Caki2 (cell line): ENCODE measurements around the gene HEBP2. TPM values are rescaled to one million over a fixed set of nuclear protein-coding genes. Genes with fewer than 3 reads are reported as not detected.
"Not testable (repeated sequence)": the region's sequence is repeated elsewhere in the genome, so short reads cannot be mapped to it uniquely, and the experiment has no call there.

Experiments
- DNase-seq: peaks from one replicate; pipeline ENCODE4 v3.0.0-alpha.2; 2015; ENCODE audit warnings: low read depth
- in situ Hi-C: cut with HindIII; loops from 2 replicates; pipeline ENCODE4 v1.10.0; 2016; ENCODE audit warnings: low sequenced_read_pairs, low pct_unique_long_range_greater_than_20kb, mixed read lengths
- total RNA-seq: library from RNA; depleted of rRNA; stranded (reverse); fragments of >200 nt; shearing (Covaris generic); gene quantifications from 2 replicates; pipeline ENCODE4 v1.2.3, GENCODE V29; 2014; ENCODE audit warnings: low replicate concordance

HEBP2 gene
- total RNA-seq, 1 experiment from 2014 or later = 96.3 TPM

DNA sequence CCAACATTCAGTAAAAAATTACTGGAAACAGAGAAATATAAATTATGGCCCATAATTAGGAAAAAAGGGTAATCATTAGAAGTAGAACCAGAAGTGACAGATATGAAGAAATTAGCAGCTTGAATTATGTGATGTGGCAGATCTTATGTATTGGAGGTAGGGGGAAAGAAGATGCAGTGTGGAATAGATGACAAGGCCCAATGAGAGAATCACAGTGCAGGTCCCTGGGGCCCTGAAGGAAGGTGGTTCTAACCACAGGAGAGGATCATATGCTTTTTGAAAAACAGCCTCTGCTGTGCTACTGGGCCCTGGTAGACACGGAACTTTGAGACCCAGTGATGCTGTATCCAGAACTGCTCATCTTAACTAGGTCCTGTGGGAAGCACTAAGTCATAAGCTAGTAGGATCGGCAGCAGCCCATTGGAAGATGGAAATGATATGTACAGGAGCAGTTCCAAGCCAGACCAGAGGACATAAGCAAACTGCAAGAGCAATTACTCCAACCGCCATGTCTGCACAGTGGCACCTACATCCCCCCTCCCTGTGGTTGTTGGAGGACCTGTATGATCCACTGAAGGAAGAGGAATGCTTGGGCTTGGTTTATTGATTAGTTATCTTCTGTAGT lies 14.2 kb downstream of the HEBP2 start:
- in situ Hi-C loops = no loop called here
- no peak for DNase-seq

DNA sequence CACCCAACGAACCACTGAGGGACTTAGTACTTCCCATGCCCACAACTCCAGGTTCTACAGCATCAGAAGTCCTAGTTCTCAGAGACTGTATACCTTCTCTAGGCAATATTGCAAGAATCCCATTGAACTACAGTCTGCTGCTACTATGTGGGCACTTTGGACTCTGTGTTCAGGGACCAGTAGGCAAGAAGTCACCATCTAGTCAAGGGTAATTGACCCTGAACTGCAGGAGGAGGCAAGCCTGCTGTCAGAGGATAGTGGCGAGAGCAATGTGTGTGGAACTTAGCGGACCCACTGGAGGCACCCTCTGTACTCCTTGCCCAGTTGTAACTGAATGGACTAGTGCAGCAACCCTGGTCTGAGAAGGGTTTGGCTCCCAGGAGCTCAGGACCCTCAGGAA lies 15.7 kb downstream of the HEBP2 start:
- in situ Hi-C loops = no loop called here
- DNase-seq = no peak

DNA sequence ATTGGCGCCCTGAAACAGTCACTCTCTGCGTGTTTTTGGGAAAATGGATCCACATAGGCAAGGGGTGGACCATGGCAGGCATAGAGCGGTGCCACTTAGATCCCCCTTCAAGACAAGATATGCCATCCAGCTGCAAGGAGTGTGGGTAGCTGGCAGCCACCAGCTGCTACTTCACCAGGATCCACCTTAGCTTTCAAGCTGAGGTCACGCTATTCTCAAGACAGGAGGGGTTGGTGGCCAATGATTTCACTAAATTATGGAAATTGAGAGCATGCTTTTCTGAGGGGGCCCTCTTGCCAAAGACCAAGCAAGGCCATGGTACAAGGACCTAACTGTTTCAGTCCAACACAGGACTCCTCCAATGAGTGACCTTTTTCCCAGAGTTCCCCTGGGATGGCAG lies 16.3 kb downstream of the HEBP2 start:
- no peak for DNase-seq
- in situ Hi-C loops = no loop called here

DNA sequence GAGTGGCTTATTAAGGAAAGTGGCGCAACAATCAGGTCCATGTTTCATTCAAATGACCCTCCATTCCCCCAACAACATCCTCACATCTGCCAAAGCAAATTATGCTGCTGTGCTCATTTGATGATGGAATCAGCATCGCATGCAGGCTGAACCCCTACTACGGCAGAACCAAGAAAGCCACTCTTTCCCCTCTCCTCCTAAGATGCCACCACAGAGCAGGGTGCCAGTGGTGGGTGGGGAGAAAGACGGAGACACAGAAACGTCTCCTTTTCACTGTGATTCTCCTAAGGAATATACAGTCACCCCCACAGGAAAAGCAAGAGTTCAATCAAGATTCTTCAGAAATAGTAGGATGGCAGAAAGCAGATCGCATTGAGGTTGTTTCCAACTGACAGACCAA lies 17.1 kb downstream of the HEBP2 start:
- DNase-seq = no peak
- in situ Hi-C loops = no loop called here

DNA sequence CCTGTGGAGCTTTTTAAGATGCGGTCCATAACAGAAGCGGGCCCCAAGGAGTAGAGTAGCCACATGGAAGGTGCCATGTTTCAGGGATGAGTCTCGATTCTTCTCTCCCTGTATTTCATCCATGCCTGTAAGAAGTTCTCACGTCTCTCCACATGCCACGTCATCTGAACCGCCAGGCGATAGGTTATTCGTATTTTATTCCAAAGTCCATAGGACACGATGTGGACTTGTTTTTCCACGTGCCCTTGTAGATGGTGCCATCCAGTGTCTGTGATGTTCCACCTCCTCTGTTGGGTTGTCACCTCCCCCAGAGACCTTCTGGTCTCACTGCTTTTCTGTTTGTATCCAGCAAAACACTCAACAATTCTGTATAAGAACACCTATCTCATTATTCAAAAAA lies 17.6 kb downstream of the HEBP2 start:
- no peak for DNase-seq
- in situ Hi-C loops = no loop called here

DNA sequence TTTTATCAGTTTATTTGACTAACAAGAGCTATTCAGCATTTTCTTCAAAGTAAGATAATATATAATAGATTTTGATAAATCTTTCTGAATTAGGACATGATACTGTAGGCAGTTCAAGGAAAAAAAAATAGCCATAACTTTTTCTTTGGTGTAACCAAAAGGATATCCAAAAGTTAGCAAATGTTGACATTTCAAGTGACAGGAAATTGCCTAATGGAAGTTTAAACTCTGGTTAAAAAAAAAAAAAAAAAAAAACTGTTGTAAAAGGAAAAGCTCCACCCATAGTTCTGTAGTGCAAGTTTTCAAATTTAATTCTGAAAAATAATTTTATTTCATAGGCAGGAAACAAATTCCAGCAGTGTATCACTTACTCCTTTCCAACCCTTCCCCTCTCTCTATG lies 18.8 kb downstream of the HEBP2 start:
- no peak for DNase-seq
- in situ Hi-C loops = no loop called here

DNA sequence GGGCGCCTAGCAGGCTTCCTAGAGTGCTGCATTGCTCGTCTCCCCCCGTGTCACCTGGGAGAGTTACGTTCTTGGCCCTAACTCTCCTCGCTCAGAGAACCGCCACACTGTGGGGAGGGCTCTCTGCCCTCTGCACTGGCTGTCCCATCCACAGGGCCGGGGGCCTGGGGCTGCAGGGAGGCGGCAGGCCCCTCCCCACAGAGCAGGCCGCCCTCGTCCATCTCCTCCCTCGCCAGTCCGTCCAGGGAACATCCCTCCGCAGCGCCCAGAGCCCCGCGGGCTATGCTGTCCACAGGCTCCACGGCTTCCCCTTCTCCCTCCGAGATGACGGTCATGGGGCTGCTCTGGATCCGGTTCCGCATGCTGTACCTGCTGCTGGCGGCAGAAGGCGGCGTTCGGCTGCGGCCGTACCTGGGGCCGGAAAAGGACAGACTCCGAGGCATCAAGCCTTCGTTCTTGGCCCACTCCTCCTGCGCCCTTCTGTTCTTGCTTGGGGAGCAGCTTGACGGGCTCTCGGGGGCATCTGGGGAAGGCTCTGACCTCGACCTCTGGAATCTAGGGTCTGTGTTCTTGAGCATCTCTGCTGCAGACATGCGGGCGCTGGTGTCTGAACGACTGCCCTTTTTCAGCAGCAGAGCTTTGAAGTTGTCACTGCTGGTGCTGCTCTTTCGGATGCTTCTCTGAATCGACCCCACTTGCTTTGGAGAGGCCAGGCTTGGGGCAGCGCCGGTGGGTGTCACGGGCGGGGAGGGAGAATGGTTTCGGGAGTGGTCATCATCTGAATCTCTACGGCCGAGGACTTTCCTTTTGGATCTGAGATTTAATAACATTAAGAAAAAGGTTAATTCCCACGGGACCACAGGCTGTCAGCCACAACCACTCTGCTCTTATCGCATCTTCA lies 20.2 kb downstream of the HEBP2 start:
- in situ Hi-C loops = no loop called here
- DNase-seq = no peak

DNA sequence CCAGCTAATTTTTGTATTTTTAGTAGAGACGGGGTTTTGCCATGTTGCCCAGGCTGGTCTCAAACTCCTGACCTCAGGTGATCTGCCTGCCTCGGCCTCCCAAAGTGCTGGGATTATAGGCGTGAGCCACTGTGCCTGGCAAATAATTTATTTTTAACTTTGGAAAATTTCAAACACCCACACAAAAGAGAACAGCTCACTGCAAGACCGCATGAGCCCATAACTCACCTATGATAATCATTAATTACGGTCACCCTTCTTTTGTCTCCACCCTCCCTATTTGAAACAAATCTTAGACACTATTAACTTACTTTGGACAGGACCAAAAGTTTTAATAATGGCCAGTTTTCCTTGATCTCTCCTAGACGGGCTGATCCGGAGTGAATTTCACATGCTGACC lies 21.2 kb downstream of the HEBP2 start:
- DNase-seq, in situ Hi-C loops: not testable (repeated sequence)

DNA sequence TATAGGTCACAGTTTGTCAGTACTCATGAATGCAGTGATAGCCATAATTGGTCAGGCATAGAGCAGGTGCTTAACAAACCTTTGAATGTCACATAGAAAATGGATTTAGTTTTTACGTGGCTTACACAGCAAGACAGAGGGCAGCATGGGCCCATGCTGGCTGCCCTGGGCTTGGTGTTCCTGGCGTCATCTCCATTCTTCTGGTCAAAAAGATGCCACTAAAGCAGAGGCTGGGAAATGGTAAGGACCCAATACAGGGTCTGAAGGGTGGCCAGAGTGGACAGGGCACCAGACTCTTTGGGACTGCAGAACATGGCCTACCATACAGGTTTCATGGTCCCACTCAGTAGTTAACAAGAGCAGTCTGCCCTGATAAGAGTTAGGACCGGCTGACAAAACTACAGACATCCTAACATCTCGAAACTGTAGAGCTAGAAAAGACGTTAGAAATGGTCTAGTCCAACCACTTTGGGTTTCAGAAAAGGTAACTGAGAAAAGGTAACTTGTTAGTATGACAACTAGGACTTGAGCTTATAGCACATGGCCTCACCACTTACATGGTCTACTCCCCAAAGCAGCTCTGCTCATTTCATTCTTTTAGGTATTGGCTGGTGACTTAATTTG lies 22.6 kb downstream of the HEBP2 start:
- DNase-seq = no peak
- in situ Hi-C loops = no loop called here

DNA sequence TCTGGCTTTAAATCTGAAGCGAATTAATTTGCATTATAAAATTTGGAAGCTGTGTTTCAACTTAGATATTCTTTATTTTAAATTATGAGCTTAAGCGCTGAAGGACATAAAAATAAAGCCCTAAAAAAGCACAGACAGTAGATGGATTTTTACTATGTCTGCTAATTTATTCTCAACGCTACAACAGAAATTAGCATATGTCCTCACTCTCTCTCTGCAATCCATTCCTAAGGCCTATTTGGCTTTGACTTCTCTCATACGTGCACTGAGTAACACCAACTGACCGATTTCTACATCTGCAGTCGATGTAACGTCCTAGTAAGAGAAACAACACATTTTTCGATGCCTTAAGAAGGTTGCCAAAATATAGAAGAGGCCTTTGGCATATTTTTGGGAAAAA lies 23.7 kb downstream of the HEBP2 start:
- in situ Hi-C loops = no loop called here

DNA sequence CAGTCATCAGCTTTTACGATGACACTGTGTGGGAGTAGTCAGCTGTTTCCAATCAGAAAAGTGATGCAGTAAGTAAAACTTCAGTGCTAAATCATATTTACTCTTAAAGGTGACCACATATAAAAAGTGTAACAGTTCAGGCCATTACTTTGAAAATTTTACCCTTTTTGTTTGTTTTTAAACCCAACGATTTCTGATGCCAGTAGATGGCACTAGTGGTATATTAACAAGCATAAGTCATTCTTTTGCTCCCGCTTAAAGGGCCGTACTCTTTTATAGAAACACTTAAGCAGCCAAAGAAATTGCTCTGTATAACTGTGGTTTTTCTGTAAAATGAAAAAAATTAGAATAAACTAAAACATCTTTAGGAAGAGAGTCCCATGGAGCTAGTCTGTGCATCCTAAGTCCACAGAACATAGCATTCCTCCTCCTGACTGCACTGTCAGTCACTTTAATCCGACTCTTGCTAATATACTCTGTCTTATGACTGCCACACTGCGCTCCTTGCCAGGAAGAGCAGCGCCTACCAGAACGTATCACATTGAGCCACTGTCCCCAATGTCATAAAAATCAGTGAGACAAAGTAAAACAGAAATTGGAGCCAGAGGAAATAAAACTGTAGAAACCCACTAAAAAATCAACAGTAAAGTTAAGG lies 25.0 kb downstream of the HEBP2 start:
- in situ Hi-C loops = no loop called here
- DNase-seq = peak; percentile 44

More for the DNA sequence above, 23.7 kb downstream of the HEBP2 start:
- no peak for DNase-seq

DNA sequence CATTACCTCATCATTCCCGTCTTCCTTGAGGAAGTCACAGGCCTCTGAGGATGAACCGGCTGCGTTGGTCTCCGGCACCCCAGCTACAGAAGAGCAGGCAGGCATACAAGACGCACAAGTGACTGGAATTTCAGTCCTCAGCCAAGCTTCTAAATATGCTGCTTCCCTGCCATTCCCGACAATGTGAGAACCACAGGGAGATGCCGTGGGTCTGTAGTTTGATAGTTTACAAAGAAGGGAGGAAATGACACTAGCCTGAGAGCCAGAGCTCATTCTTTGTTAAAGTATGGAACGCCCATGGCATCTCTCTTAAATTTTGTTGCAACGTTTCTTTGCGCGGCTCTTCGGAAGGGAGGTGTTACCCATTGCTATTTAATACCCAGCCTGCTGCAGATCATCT lies 25.7 kb downstream of the HEBP2 start:
- in situ Hi-C loops = no loop called here
- DNase-seq = no peak

DNA sequence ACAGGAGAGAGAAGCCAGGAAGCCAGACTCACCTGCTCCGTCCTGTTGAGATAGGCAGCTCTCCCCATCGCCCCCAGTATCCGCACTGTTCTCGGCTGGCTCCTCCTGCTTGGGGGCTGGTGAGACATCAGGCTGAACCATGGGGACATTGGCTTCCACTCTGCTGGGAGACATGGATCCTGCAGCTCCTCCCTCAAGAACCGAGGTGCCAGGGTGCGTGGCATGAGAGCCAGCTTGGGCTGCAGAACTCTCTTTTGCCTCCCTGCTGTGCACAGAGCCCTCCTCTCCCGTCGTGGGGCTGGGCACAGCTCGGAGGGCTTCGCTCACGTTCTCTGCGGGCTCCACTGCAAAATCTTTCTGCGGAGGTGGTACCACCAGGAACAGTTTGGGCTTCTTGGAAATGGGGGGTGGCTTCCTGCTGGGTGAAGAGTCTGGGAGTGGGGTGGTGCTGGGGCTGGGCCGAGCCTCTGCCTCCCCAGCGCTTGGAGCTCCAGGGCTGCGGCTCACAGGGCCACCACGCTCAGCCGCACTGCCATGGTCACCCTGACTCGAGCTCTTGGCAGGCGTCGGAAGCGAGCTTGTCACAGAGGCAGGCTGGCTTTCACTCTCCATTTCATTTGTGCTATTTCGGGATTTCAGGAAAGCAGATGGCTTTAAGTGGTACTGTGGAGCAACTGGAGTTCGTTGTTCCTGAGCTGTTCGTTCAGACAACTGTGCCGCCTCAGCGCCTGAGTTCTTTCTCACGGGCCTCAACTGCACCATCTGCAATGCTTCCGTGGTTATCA lies 26.5 kb downstream of the HEBP2 start:
- in situ Hi-C loops = no loop called here
- no peak for DNase-seq

DNA sequence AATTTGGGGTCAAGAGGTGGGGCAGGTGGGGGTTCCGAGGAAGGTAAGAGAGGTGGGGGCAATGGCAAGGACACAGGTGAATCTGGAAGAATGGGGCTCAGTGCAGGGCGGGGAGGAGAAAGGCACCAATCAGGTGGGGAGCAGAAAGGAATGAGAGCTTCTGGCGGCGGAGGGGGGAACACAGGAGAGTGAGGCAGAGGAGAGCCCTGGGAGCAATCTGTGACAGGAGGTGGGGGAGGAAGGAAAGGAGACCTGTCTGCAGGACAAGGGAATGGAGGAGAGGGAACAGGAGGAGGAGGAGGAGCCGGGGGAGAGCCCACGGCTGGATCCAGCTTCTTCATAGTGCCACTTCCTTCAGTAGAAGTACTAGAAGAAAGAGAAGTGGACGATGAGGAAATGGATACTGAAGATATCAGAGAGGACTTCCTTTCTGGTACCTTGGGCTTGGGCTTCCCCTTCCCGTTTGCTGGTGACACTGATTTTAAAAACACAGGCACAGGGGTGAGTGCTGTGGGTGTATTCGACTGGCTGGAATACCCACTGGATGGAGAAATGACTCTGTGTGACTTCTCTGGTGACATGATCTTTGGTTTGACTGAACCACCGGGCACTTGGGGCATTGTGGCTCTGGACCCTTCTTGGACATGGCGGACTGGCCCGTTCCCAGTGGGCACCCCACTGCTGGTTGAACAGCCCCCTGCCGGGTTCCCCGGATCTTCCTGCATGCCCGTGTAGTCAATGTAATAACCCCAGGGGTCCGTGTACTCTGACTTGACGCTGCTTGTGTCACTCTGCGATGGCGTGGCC lies 27.4 kb downstream of the HEBP2 start:
- in situ Hi-C loops = no loop called here
- no peak for DNase-seq

DNA sequence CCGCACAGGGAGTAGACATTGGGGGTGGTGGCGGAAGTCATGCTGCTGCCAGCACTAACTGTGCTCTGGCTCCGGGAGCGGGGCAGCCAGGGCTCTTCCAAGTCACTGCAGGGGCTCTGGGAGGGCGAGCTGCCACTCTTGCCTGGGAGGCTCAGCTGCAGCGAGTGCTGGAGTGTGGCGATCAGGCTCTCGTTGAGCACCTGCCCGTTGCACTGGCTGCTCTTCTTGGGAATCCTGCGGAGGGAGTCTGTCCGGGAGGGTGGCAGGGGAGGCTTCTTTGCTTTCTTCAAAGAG lies 28.0 kb downstream of the HEBP2 start:
- in situ Hi-C loops = no loop called here
- DNase-seq = no peak

DNA sequence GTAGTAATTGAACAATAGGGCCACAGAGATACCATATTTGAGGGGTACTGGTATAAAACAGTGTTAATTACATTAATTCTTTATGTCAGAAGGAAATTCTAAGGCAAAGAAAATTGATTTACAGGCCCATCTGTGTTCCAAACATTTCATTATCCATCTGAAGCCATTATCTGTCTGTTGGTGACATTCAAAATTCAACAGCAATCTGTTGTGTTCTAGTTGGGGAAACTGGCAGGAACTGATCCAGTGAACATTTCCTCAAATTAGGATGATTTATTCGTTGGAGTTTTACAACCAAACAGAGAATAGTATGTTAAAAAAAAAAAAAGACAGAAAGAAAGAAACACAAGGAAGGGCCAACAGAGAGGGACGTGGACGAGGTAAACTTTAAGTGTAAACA lies 30.1 kb downstream of the HEBP2 start:
- in situ Hi-C loops = no loop called here
- DNase-seq = no peak

DNA sequence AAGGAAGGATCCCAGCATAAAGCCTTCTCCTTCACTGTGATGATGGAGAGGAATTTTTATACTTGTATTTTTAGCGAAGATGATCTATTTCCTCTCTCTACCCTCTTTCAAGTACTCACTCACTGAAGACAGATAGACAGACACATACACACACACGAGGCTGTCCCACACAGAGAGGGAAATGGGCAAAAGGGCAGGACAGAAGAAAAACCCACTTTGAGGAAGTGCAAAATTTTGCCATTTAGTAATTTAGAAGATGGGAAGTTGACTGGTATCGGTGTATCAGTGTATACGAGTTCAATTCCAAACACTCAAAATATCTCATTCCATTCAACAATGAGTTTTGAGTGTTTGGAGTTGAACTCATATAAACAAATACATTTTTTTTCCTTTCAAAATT lies 30.9 kb downstream of the HEBP2 start:
- DNase-seq = no peak
- in situ Hi-C loops = no loop called here

DNA sequence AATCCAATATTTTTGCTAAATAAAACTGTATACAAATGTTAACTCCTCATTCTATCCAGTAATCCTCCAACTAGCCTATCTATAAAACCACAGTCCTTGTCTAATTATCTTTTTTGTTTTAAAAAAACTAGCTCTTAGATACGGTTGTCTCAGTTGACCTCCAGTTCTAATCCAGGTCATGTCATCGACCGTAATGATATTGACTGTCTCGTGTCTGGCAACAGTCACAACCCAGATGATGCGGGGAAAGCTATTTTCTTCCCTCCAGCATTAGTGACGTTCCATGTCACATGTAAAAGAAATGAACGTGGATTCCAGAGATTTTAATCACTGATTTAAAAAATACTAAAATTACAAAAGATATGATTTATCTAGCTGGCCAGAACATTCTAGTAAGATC lies 35.5 kb downstream of the HEBP2 start:
- in situ Hi-C loops = no loop called here
- DNase-seq = no peak
